HG03354 (cell line): ENCODE results near the gene FAM117A.

ENCODE experiments used
- ATAC-seq: cut with Tn5 transposase; IDR thresholded peaks from one replicate; pipeline ENCODE4 v1.9.1; 2021; ENCODE audit warnings: mild to moderate bottlenecking; ENCODE audit not compliant: unreplicated experiment, poor library complexity, severe bottlenecking

The FAM117A gene

GRCh38 chr17:49717371-49717861, 46.5 kb downstream of the FAM117A start:
- no peak for ATAC-seq

- ATAC-seq = no peak
Observed at GRCh38 chr17:49716668-49717364, 47.1 kb downstream of the FAM117A start.

- no peak for ATAC-seq
Observed at GRCh38 chr17:49715717-49716279, 48.1 kb downstream of the FAM117A start.

- ATAC-seq = no peak
Observed at GRCh38 chr17:49715216-49715615, 48.7 kb downstream of the FAM117A start.

GRCh38 chr17:49708515-49709183, 55.3 kb downstream of the FAM117A start:
- no peak for ATAC-seq

GRCh38 chr17:49707608-49708514, 56.1 kb downstream of the FAM117A start, which contains the start of gene SLC35B1:
Gene SLC35B1, minus strand, starts transcription at chr17:49707964. Its CDS starts 131 bp downstream, at chr17:49707833.
- peak; percentile 95 for ATAC-seq

- no peak for ATAC-seq
Observed at GRCh38 chr17:49707246-49707607, 56.7 kb downstream of the FAM117A start.

GRCh38 chr17:49705254-49705653, 58.7 kb downstream of the FAM117A start:
- no peak for ATAC-seq

GRCh38 chr17:49703557-49704277, 60.2 kb downstream of the FAM117A start:
- no peak for ATAC-seq

- ATAC-seq = no peak
Observed at GRCh38 chr17:49700960-49701359, 63.0 kb downstream of the FAM117A start.

- no peak for ATAC-seq
Observed at GRCh38 chr17:49699966-49700575, 63.9 kb downstream of the FAM117A start.

GRCh38 chr17:49698005-49698404, 65.9 kb downstream of the FAM117A start:
- ATAC-seq = no peak

GRCh38 chr17:49696233-49696761, 67.6 kb downstream of the FAM117A start:
- no peak for ATAC-seq

- no peak for ATAC-seq
Observed at GRCh38 chr17:49695698-49696232, 68.2 kb downstream of the FAM117A start.

GRCh38 chr17:49694847-49695697, 68.9 kb downstream of the FAM117A start:
- ATAC-seq = no peak

- no peak for ATAC-seq
Observed at GRCh38 chr17:49692751-49693150, 71.2 kb downstream of the FAM117A start.

- ATAC-seq = no peak
Observed at GRCh38 chr17:49691677-49692191, 72.2 kb downstream of the FAM117A start.
